HG02870 (cell line): Measurements from ENCODE around the gene DYNLT5.
A peak's percentile ranks its signal among the peaks of the same experiment; 100 is the strongest.
"Not testable (repeated sequence)": the region's sequence is repeated elsewhere in the genome, so short reads cannot be mapped to it uniquely, and the experiment has no call there.

Source experiments
- ATAC-seq: cut with Tn5 transposase; IDR thresholded peaks from one replicate; pipeline ENCODE4 v1.9.1; 2021; ENCODE audit warnings: mild to moderate bottlenecking, moderate library complexity; ENCODE audit not compliant: unreplicated experiment

The DYNLT5 gene

GRCh38 chr1:66752000-66752592 is at the start of gene DYNLT5:
TSS of gene DYNLT5 (plus strand) at chr1:66752459. CDS start at chr1:66754659, 2,200 bp downstream.
- ATAC-seq, result no peak

- no peak for ATAC-seq
These were observed 47.9 kb upstream of the DYNLT5 start for GRCh38 chr1:66704177-66704875.

- no peak for ATAC-seq
These were observed 47.1 kb upstream of the DYNLT5 start for GRCh38 chr1:66705110-66705509.

GRCh38 chr1:66711420-66711819 is 40.8 kb upstream of the DYNLT5 start:
- ATAC-seq, result no peak

GRCh38 chr1:66712839-66713238 is 39.4 kb upstream of the DYNLT5 start:
- no peak for ATAC-seq

GRCh38 chr1:66723985-66724384 is 28.3 kb upstream of the DYNLT5 start:
- no peak for ATAC-seq

GRCh38 chr1:66725885-66726665 is 26.2 kb upstream of the DYNLT5 start:
- peak; percentile 81 for ATAC-seq

- no peak for ATAC-seq
These were observed 24.2 kb upstream of the DYNLT5 start for GRCh38 chr1:66728021-66728420.

- ATAC-seq, result not testable (repeated sequence)
These were observed 23.5 kb upstream of the DYNLT5 start for GRCh38 chr1:66728716-66729115.

- no peak for ATAC-seq
These were observed 23.1 kb upstream of the DYNLT5 start for GRCh38 chr1:66729119-66729518.

GRCh38 chr1:66729523-66729922 is 22.7 kb upstream of the DYNLT5 start:
- no peak for ATAC-seq

GRCh38 chr1:66730462-66730861 is 21.8 kb upstream of the DYNLT5 start:
- no peak for ATAC-seq

GRCh38 chr1:66731170-66731865 is 20.9 kb upstream of the DYNLT5 start:
- ATAC-seq, result peak; percentile 60

GRCh38 chr1:66732407-66733166 is 19.7 kb upstream of the DYNLT5 start:
- no peak for ATAC-seq

- ATAC-seq, result no peak
These were observed 18.8 kb upstream of the DYNLT5 start for GRCh38 chr1:66733348-66734017.

GRCh38 chr1:66734531-66734930 is 17.7 kb upstream of the DYNLT5 start:
- not testable (repeated sequence) for ATAC-seq

GRCh38 chr1:66737836-66738235 is 14.4 kb upstream of the DYNLT5 start:
- ATAC-seq, result no peak

- peak; percentile 58 for ATAC-seq
These were observed 12.7 kb upstream of the DYNLT5 start for GRCh38 chr1:66739401-66740157.

GRCh38 chr1:66745451-66745850 is 6.8 kb upstream of the DYNLT5 start:
- no peak for ATAC-seq
